Keratinocyte (primary cell): ENCODE data around the gene ADCY4. TPM values are rescaled to one million over a fixed set of nuclear protein-coding genes. Genes with fewer than 3 reads are reported as not detected.
A peak's percentile ranks its signal among the peaks of the same experiment; 100 is the strongest.

Experiments used
- DNase-seq: peaks from one replicate; pipeline ENCODE4 v3.0.0-alpha.2; 2011; ENCODE audit warnings: low read depth, missing footprints, low spot score
- FAIRE-seq: peaks from 2 replicates; lab custom pipeline; 2011; peaks lifted over from hg19 to GRCh38; lab: Jason Lieb, UNC
- H2AFZ ChIP-seq: 2 replicates; pipeline ENCODE4 v1.6.0; 2012; ENCODE audit warnings: low read length, control low read depth, inconsistent platforms; ENCODE audit not compliant: control insufficient read depth
- H3K27ac ChIP-seq: 2 replicates; pipeline ENCODE4 v1.5.1; 2011; ENCODE audit warnings: low read length; ENCODE audit not compliant: control insufficient read depth, insufficient read depth
- H3K27me3 ChIP-seq: 3 replicates; pipeline ENCODE4 v1.6.0; 2011; ENCODE audit warnings: low read length; ENCODE audit not compliant: control insufficient read depth, insufficient read depth; ENCODE audit errors: extremely low read depth
- H3K36me3 ChIP-seq, 2 experiments: 2 replicates in 1 of 2; 3 replicates in 1 of 2; pipeline ENCODE4 v1.5.1; 2011; ENCODE audit warnings: low read length in 2 of 2, mild to moderate bottlenecking in 1 of 2; ENCODE audit not compliant: control insufficient read depth in 2 of 2, insufficient read depth in 2 of 2; ENCODE audit errors: extremely low read depth in 1 of 2
- H3K4me1 ChIP-seq: 3 replicates; pipeline ENCODE4 v1.5.1; 2011; ENCODE audit warnings: low read length; ENCODE audit not compliant: control insufficient read depth, insufficient read depth; ENCODE audit errors: extremely low read depth
- H3K4me2 ChIP-seq: 3 replicates; pipeline ENCODE4 v1.6.0; 2011; ENCODE audit warnings: low read depth, low read length; ENCODE audit not compliant: control insufficient read depth, insufficient read depth; ENCODE audit errors: extremely low read depth
- H3K4me3 ChIP-seq, 3 experiments: fragments of 200-600 bp in 1 of 3; sonication (generic) in 1 of 3; 2 replicates in 2 of 3; 3 replicates in 1 of 3; pipeline ENCODE4 v1.5.1; 2011 to 2016; ENCODE audit warnings: low read length in 3 of 3, mild to moderate bottlenecking in 3 of 3, control low read depth in 2 of 3, inconsistent platforms in 1 of 3, low read depth in 1 of 3, mixed read lengths in 1 of 3, mixed run types in 1 of 3, moderate library complexity in 1 of 3; ENCODE audit not compliant: control insufficient read depth in 2 of 3, insufficient read depth in 2 of 3; ENCODE audit errors: extremely low read depth in 1 of 3
- H3K79me2 ChIP-seq: 2 replicates; pipeline ENCODE4 v1.6.0; 2012; ENCODE audit warnings: low read length; ENCODE audit not compliant: control insufficient read depth, insufficient read depth
- H3K9ac ChIP-seq: 3 replicates; pipeline ENCODE4 v1.6.0; 2011; ENCODE audit warnings: low read length; ENCODE audit not compliant: control insufficient read depth, insufficient read depth; ENCODE audit errors: extremely low read depth
- H3K9me1 ChIP-seq: 3 replicates; pipeline ENCODE4 v1.6.0; 2011; ENCODE audit warnings: low read length; ENCODE audit not compliant: control insufficient read depth, insufficient read depth; ENCODE audit errors: extremely low read depth
- H3K9me3 ChIP-seq: 2 replicates; pipeline ENCODE4 v1.5.1; 2012; ENCODE audit warnings: low read depth, low read length; ENCODE audit not compliant: control insufficient read depth
- H4K20me1 ChIP-seq: 3 replicates; pipeline ENCODE4 v1.6.0; 2011; ENCODE audit warnings: low read length; ENCODE audit not compliant: control insufficient read depth, insufficient read depth; ENCODE audit errors: extremely low read depth
- CTCF ChIP-seq, 3 experiments: IDR thresholded peaks in 1 of 3; conservative IDR thresholded peaks in 1 of 3; optimal IDR thresholded peaks in 1 of 3; 2 replicates in 2 of 3; 3 replicates in 1 of 3; pipeline versions ENCODE3 to v1.5.1; 2011; ENCODE audit warnings: low read length in 3 of 3, mild to moderate bottlenecking in 3 of 3, moderate library complexity in 2 of 3, control low read depth in 1 of 3, inconsistent platforms in 1 of 3; ENCODE audit not compliant: insufficient read depth in 2 of 3; ENCODE audit errors: extremely low read depth in 1 of 3
- EZH2 ChIP-seq: IDR thresholded peaks from one replicate; pipeline ENCODE4 v1.6.1; 2012; ENCODE audit warnings: inconsistent platforms, mild to moderate bottlenecking, low read length, moderate library complexity
- dilution Hi-C: fragments of 300-500 bp; cut with MboI; formaldehyde crosslinking; loops from one replicate; pipeline ENCODE4 v1.7.0; 2020; ENCODE audit warnings: low sequenced_read_pairs; ENCODE audit not compliant: extremely low pct_ligation_motif_present
- polyA plus RNA-seq, 5 experiments: library from polyadenylated mRNA; depleted of rRNA in 3 of 5; stranded (reverse) in 3 of 5; stranded (forward) in 1 of 5; unstranded in 1 of 5; fragments of >200 nt; gene quantifications; 1 replicate in 1 of 5; 2 replicates in 3 of 5; 3 replicates in 1 of 5; pipeline versions ENCODE4 v1.2.1 to v1.2.3, GENCODE V29; 2011 to 2012; ENCODE audit warnings: missing spikeins in 2 of 5, low read depth in 1 of 5, low replicate concordance in 1 of 5

The ADCY4 gene
- polyA plus RNA-seq, 1 donor (not counting 4 experiments of a cell fraction or from before 2014, with no cell fraction given): 0.21 TPM

- H2AFZ ChIP-seq: no peak overlapping the region
- no peak overlapping the region for H3K4me2 ChIP-seq
- TF ChIP-seq EZH2: no peak
- no peak for TF ChIP-seq CTCF (optimal IDR thresholded peaks at IDR 0.05 in 1 of 3, IDR thresholded peaks at IDR 0.05 in 1 of 3, conservative IDR thresholded peaks at IDR 0.05 in 1 of 3; ENCODE audit: extremely low read depth in 1 of 3, insufficient read depth in 2 of 3, low read length in 3 of 3)
- H3K79me2 ChIP-seq: no peaks in the 10 kb centered on the region
- peaks cover 0 to 2% of the 10 kb centered on the region in 2 experiments for H3K36me3 ChIP-seq
- no peaks in the 10 kb centered on the region for H4K20me1 ChIP-seq
- peaks cover 29% of the 10 kb centered on the region for H3K4me1 ChIP-seq
- peaks cover 16% of the 10 kb centered on the region for H3K27me3 ChIP-seq
- no peaks in the 10 kb centered on the region for H3K9me3 ChIP-seq
- dilution Hi-C loops: no loop called here
- H3K9me1 ChIP-seq: no peaks in the 10 kb centered on the region
- H3K27ac ChIP-seq: no peak overlapping the region
- no peak overlapping the region for H3K9ac ChIP-seq
- FAIRE-seq (no peak), DNase-seq (no peak)
- no peak overlapping the region for H3K4me3 ChIP-seq
These were observed 745 bp upstream of the ADCY4 start for GRCh38 chr14:24335461-24336171.

- H3K4me1 ChIP-seq: peaks cover 22% of the 10 kb centered on the region
- dilution Hi-C loops: no loop called here
- H3K9me1 ChIP-seq: no peaks in the 10 kb centered on the region
- no peak for TF ChIP-seq EZH2
- peak; percentile 77 to 94 (median 91) for TF ChIP-seq CTCF (optimal IDR thresholded peaks at IDR 0.05 in 1 of 3, IDR thresholded peaks at IDR 0.05 in 1 of 3, conservative IDR thresholded peaks at IDR 0.05 in 1 of 3; ENCODE audit: extremely low read depth in 1 of 3, insufficient read depth in 2 of 3, low read length in 3 of 3)
- peak overlapping the region; percentile 52 for H3K4me2 ChIP-seq
- no peaks in the 10 kb centered on the region for H3K79me2 ChIP-seq
- no peak overlapping the region for H3K9ac ChIP-seq
- peaks cover 0 to 2% of the 10 kb centered on the region in 2 experiments for H3K36me3 ChIP-seq
- FAIRE-seq (peak; percentile 70), DNase-seq (no peak)
- H3K4me3 ChIP-seq: peak overlapping the region in 1 of 3 experiments; percentile 15
- no peaks in the 10 kb centered on the region for H3K9me3 ChIP-seq
- H4K20me1 ChIP-seq: no peaks in the 10 kb centered on the region
- peaks cover 13% of the 10 kb centered on the region for H3K27me3 ChIP-seq
- H2AFZ ChIP-seq: peak overlapping the region; percentile 44
- no peak overlapping the region for H3K27ac ChIP-seq
These were observed 2.4 kb downstream of the ADCY4 start for GRCh38 chr14:24332268-24332993.
